ENCODE data around the gene METTL26.

DNA sequence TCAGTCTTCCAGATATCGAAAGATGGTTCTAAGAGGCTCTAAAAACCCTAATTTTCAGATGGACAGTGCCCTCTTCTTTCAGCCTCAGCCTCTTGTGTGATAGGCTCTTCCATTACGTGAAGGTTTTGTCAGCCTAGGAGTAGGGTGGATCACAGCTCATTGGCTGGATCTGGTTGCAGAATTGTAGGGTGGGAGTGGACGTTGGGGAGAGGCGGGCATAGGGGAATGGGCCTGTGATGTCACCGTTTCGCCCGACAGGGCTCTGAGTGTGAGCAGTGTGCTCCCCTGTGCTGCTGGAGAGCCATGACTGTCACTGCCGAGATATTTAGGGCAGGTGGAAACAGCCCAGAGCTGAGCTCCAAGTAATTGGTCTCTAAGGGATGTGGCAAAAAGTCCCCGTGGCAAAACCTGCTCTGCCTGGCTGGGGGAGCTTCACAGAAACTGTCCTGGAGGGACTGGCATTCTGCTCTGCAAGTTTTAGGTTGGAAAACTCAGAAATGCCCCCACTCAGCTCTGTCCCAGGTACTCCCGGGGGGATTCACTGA, 11.5 kb downstream of the METTL26 start:
- TF ChIP-seq, protein P1, sequence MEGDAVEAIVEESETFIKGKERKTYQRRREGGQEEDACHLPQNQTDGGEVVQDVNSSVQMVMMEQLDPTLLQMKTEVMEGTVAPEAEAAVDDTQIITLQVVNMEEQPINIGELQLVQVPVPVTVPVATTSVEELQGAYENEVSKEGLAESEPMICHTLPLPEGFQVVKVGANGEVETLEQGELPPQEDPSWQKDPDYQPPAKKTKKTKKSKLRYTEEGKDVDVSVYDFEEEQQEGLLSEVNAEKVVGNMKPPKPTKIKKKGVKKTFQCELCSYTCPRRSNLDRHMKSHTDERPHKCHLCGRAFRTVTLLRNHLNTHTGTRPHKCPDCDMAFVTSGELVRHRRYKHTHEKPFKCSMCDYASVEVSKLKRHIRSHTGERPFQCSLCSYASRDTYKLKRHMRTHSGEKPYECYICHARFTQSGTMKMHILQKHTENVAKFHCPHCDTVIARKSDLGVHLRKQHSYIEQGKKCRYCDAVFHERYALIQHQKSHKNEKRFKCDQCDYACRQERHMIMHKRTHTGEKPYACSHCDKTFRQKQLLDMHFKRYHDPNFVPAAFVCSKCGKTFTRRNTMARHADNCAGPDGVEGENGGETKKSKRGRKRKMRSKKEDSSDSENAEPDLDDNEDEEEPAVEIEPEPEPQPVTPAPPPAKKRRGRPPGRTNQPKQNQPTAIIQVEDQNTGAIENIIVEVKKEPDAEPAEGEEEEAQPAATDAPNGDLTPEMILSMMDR (IDR thresholded peaks at IDR 0.05) = no peak
- no peak for TF ChIP-seq POLR2A (IDR thresholded peaks at IDR 0.05)

Data from body of pancreas (tissue), 4 donors.